ENCODE measurements around the gene ERICH4. TPM values are rescaled to one million over a fixed set of nuclear protein-coding genes. Genes with fewer than 3 reads are reported as not detected.

ERICH4 gene
- total RNA-seq, 2 experiments from 2014 or later: not detected

DNA sequence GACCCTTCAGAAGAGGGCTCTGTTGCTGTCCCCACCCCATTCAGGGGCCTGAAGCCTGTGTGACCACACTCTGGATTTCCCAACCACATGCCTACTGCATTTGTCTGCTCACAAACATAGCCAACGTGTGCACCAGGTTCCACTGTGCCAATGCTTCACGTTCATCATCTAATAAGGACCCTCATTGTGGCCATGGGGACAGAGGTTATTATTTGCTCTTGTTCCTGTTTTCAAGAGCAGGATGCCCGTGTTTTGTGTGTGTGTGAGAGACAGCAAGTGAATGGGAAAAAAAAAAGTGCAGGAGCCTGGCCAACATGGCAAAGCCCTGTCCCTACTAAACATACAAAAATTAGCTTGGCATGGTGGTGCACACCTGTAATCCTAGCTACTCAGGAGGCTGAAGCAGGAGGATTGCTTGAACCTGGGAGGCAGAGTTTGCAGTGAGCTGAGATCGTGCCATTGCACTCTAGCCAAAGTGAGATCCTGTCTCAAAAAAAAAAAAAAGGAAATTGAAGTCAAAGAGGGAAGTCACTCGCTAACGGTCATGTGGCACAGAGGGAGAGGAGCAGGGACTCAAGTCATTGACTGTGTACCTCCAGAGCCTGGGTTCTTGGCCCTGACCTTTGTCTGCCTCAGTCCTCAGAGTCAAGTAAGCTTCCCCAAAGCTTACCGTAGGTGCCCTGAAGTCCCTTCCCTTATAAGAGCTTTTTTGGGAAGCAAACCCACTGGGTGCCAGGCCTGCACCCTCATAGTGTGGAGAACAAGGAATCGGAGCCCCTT, 22.7 kb upstream of the ERICH4 start:
- Mint-ChIP-seq H3K36me3 (ENCODE audit: low read depth) (peaks cover 8% of the 10 kb centered on the region), H3K4me1 (ENCODE audit: low read depth) (no peaks in the 10 kb centered on the region), H3K27ac (no peak overlapping the region), H3K4me3 (no peak overlapping the region), H3K27me3 (ENCODE audit: low read depth) (no peaks in the 10 kb centered on the region), H3K9me3 (no peaks in the 10 kb centered on the region)
- intact Hi-C loops (cut with micrococcal nuclease): no loop called here
- CTCF ChIA-PET: no interaction called here
- no peak for DNase-seq

DNA sequence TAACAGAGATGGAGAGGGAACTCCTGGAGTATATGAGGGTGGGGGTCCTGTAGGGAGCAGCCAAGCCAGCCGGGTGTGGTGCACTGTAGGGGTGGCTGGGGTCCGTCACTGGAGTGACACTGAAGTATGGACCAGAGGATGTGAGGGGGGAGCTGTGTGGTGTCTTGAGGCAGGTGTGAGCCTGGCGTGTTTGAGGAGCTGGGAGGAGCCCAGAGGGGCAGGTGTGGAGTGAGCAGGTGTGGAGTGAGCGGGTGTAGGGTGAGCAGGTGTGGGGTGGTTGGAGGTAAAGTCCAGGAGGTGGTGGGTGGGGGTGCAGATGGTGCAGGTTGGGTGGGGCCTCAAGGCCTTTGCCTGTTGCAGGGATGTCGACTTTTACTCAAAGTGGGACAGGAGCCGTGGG, 21.6 kb upstream of the ERICH4 start:
- H3K27ac Mint-ChIP-seq: no peak overlapping the region
- CTCF ChIA-PET: no interaction called here
- H3K4me1 Mint-ChIP-seq (ENCODE audit: low read depth): peaks cover 3% of the 10 kb centered on the region
- H3K36me3 Mint-ChIP-seq (ENCODE audit: low read depth): peaks cover 8% of the 10 kb centered on the region
- H3K9me3 Mint-ChIP-seq: no peaks in the 10 kb centered on the region
- no peak overlapping the region for H3K4me3 Mint-ChIP-seq
- intact Hi-C loops (cut with micrococcal nuclease): no loop called here
- DNase-seq: no peak
- no peaks in the 10 kb centered on the region for H3K27me3 Mint-ChIP-seq (ENCODE audit: low read depth)

DNA sequence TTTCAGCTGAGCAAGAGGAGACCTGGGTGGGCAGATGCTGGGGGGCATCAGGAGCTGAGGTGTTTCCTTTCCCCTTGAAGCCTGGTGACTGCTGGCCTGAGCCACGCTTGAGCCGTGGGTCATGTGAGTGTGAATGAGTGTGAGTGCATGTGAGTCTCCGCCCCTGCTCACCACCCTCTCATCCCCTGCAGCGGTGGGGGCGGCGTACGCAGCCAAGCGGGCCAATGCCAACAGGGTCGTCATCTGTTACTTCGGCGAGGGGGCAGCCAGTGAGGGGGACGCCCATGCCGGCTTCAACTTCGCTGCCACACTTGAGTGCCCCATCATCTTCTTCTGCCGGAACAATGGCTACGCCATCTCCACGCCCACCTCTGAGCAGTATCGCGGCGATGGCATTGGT, 21.0 kb upstream of the ERICH4 start:
- Mint-ChIP-seq H3K4me3 (no peak overlapping the region), H3K27me3 (ENCODE audit: low read depth) (no peaks in the 10 kb centered on the region), H3K9me3 (no peaks in the 10 kb centered on the region), H3K27ac (no peak overlapping the region), H3K36me3 (ENCODE audit: low read depth) (peaks cover 8% of the 10 kb centered on the region), H3K4me1 (ENCODE audit: low read depth) (peaks cover 5% of the 10 kb centered on the region)
- intact Hi-C loops (cut with micrococcal nuclease): no loop called here
- CTCF ChIA-PET: no interaction called here
- DNase-seq: no peak

DNA sequence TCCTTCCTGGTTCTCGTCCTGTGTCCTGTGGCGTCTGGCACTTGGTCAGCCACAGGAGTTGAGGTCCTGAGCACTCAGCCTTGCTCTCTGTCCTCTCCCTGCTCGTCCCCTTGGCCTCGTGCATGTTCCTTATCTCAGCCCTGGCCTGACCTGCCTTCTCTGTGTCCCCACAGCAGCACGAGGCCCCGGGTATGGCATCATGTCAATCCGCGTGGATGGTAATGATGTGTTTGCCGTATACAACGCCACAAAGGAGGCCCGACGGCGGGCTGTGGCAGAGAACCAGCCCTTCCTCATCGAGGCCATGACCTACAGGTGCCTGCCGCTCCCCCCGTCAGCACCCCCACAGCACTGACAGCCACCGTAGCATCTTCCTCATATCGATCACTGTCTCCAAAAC, 20.5 kb upstream of the ERICH4 start:
- DNase-seq: no peak
- no peaks in the 10 kb centered on the region for H3K9me3 Mint-ChIP-seq
- CTCF ChIA-PET: no interaction called here
- no peak overlapping the region for H3K4me3 Mint-ChIP-seq
- peaks cover 9% of the 10 kb centered on the region for H3K4me1 Mint-ChIP-seq (ENCODE audit: low read depth)
- peaks cover 8% of the 10 kb centered on the region for H3K36me3 Mint-ChIP-seq (ENCODE audit: low read depth)
- intact Hi-C loops (cut with micrococcal nuclease): no loop called here
- H3K27ac Mint-ChIP-seq: no peak overlapping the region
- H3K27me3 Mint-ChIP-seq (ENCODE audit: low read depth): no peaks in the 10 kb centered on the region

DNA sequence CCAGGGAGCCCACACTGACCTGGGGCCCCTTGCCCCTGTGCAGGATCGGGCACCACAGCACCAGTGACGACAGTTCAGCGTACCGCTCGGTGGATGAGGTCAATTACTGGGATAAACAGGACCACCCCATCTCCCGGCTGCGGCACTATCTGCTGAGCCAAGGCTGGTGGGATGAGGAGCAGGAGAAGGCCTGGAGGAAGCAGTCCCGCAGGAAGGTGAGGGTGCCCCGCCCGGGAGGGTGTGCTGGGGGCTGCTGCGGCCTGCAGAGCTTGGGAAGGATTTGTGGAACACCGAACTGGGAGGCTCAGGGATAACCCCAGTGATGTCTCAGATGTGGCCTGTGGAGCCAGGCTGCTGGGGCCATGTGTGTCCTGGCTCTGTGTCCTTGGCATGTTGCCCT, 20.0 kb upstream of the ERICH4 start:
- H3K4me1 Mint-ChIP-seq (ENCODE audit: low read depth): peaks cover 14% of the 10 kb centered on the region
- no peaks in the 10 kb centered on the region for H3K27me3 Mint-ChIP-seq (ENCODE audit: low read depth)
- DNase-seq: no peak
- intact Hi-C loops (cut with micrococcal nuclease): no loop called here
- H3K36me3 Mint-ChIP-seq (ENCODE audit: low read depth): peaks cover 8% of the 10 kb centered on the region
- no peak overlapping the region for H3K4me3 Mint-ChIP-seq
- H3K9me3 Mint-ChIP-seq: no peaks in the 10 kb centered on the region
- CTCF ChIA-PET: no interaction called here
- no peak overlapping the region for H3K27ac Mint-ChIP-seq

DNA sequence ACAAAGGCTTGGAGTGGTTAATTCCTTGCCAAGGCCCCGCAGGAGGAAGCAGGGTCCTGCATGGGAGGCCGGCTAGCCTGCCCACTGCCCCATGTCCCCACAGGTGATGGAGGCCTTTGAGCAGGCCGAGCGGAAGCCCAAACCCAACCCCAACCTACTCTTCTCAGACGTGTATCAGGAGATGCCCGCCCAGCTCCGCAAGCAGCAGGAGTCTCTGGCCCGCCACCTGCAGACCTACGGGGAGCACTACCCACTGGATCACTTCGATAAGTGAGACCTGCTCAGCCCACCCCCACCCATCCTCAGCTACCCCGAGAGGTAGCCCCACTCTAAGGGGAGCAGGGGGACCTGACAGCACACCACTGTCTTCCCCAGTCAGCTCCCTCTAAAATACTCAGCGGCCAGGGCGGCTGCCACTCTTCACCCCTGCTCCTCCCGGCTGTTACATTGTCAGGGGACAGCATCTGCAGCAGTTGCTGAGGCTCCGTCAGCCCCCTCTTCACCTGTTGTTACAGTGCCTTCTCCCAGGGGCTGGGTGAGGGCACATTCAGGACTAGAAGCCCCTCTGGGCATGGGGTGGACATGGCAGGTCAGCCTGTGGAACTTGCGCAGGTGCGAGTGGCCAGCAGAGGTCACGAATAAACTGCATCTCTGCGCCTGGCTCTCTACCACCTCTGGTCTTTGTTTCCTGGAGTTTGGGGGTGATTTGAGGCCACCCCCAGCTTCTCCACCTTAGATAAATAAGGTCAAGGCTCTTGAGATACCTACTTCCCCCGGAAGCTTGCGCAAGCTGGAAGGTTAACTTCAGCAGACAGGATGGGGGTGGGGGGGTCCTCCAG, 18.4 kb upstream of the ERICH4 start:
- Mint-ChIP-seq H3K27me3 (ENCODE audit: low read depth) (no peaks in the 10 kb centered on the region), H3K4me3 (no peak overlapping the region), H3K9me3 (no peaks in the 10 kb centered on the region), H3K36me3 (ENCODE audit: low read depth) (peaks cover 10% of the 10 kb centered on the region), H3K27ac (no peak overlapping the region), H3K4me1 (ENCODE audit: low read depth) (peaks cover 23% of the 10 kb centered on the region)
- no peak for DNase-seq
- intact Hi-C loops (cut with micrococcal nuclease): loop anchor here (5.0 kb wide), 1 partner anchor 222 kb away; no protein-coding TSS in a partner anchor
- CTCF ChIA-PET: no interaction called here

DNA sequence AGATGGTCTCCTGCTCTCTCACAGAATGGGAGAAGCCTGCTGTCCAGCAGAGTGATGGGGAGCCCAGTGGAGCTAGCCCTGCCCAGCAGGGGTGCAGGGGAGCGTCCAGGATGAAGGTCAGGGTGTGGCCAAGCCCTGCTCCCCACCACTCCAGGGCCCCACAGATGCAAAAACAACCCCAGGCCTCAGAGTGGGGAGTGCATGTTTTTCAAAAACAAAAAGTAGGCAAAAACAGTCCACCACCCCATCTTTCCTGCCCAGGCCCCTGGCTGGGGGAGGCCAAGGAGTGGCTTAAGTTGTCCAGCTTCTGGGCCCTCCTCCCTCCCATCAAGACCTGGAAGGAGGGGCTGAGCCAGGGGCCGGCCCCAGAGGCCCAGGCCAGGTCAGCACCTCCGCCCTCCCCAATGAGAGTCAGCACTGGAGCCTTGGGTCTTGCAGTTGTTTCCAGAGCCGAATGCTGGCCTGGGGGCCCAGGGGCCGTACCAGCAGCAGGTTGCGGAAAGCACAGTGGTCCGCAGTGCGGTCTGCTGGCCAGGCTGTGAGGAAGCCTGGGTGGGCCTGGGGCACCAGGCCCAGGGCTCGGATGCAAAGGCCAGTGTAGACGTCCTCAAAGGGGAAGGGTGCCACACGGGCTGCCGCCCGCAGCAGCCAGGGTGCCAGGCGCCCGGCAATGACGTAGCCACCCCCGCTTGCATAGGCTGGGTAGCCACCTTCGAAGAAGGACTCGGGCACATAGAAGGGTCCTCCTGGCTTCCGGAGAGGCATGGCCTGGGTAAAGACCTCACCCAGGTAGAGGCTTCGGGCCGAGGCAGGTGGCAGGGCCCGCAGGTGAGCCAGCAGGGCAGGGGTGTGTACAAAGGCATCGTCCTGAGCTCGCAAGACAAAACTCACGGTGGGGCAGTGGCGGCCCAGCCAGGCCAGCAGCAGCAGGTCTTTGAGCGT, 17.5 kb upstream of the ERICH4 start:
- intact Hi-C loops (cut with micrococcal nuclease): loop anchor here (5.0 kb wide), 1 partner anchor 223 kb away; no protein-coding TSS in a partner anchor
- CTCF ChIA-PET: interaction anchor here (0.6 kb wide), 1 partner anchor 140 kb away, joined by 4 read pairs; no protein-coding TSS in a partner anchor
- H3K36me3 Mint-ChIP-seq (ENCODE audit: low read depth): peaks cover 10% of the 10 kb centered on the region
- no peaks in the 10 kb centered on the region for H3K27me3 Mint-ChIP-seq (ENCODE audit: low read depth)
- no peaks in the 10 kb centered on the region for H3K9me3 Mint-ChIP-seq
- DNase-seq: no peak
- no peak overlapping the region for H3K27ac Mint-ChIP-seq
- no peak overlapping the region for H3K4me3 Mint-ChIP-seq
- peaks cover 23% of the 10 kb centered on the region for H3K4me1 Mint-ChIP-seq (ENCODE audit: low read depth)

DNA sequence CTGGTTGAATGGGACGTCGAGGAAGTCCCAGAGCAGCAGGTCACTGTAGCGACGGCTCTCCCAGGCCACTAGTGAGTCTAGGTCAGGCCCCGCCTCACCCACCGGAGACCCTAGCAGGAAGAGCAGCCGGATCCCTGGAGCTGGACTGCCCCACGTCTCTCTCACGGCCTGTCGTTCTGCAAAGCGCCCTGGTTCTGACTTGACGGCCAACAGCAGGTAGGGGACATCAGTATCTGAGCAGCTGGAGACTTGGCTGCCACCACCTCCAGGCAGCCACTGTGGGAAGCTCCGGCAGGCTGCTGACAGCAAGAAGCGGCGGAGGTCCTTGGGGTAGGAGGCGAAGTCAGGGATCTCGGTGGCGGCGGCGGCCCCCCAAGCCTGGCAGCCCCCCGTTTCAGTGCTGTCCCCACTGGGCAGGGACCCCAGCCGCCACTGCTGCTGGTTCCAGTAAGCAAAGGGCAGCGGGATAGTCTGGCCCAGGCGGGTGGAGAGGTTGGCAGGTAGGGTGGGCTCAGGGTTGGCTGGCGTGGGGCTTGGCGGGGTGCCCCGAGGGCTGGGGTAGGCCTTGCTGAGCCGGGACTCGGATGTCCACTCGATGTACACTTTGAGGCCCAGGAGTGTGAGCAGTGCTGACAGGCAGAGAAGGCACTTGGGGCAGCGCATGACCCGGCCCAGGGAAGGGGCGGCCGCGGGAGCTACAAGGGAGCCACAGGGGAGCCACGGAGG, 16.7 kb upstream of the ERICH4 start:
- intact Hi-C loops (cut with micrococcal nuclease): loop anchor here (5.0 kb wide), 1 partner anchor 224 kb away; no protein-coding TSS in a partner anchor
- CTCF ChIA-PET: interaction anchor here (0.5 kb wide), 1 partner anchor 127 kb away, joined by 3 read pairs; no protein-coding TSS in a partner anchor
- Mint-ChIP-seq H3K4me1 (ENCODE audit: low read depth) (peaks cover 23% of the 10 kb centered on the region), H3K36me3 (ENCODE audit: low read depth) (peaks cover 7% of the 10 kb centered on the region), H3K9me3 (no peaks in the 10 kb centered on the region), H3K27ac (no peak overlapping the region), H3K27me3 (ENCODE audit: low read depth) (no peaks in the 10 kb centered on the region), H3K4me3 (no peak overlapping the region)
- DNase-seq: no peak

DNA sequence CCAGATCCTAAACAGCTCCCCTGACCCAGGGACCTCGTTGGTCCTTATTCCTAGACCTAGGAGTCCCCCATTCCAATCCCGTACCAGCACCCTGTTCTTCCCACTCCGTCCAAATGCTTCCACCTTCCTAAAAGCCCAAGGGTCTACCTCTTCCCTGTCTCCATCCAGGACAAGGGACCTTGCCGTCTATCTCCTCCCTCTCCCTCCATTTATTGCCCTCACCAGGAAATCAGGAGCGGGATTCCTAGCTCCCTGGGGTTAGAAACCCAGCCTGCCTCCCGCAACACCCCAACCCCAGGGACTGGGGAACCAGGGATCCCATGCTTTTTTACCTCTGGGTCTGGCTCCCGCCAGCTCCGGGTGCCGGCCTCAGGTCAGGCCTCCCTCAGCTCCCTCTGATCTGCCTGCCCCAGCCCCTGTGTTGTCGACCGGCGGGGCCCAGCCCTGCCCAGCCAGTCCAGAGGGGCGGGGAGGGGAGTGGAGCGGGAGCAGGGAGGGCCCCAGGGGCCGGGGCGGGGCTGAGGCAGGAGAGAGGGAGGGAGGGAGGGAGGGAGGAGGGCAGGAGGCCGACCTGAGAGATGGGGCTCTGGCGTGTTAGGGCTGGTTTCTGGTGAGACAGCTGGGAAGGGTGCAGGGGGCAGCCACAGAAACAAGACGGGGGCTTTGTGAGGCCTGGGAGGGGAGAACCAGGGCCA, 15.9 kb upstream of the ERICH4 start, which contains the start of gene B3GNT8:
B3GNT8 (minus strand) TSS at position 423 of the 695 bp plus-strand sequence. CDS start 596 bp downstream, outside the sequence.
- Mint-ChIP-seq H3K27me3 (ENCODE audit: low read depth) (no peaks in the 10 kb centered on the region), H3K27ac (peak within 1 kb of the TSS; percentile 74), H3K4me3 (peak within 1 kb of the TSS; percentile 65), H3K36me3 (ENCODE audit: low read depth) (peaks cover 7% of the 10 kb centered on the region), H3K4me1 (ENCODE audit: low read depth) (peaks cover 23% of the 10 kb centered on the region), H3K9me3 (no peaks in the 10 kb centered on the region)
- intact Hi-C loops (cut with micrococcal nuclease): loop anchor here (5.0 kb wide), 1 partner anchor 225 kb away; no protein-coding TSS in a partner anchor
- peak; percentile 63 for DNase-seq
- CTCF ChIA-PET: interaction anchor here (0.5 kb wide), 1 partner anchor 128 kb away, joined by 3 read pairs; no protein-coding TSS in a partner anchor

DNA sequence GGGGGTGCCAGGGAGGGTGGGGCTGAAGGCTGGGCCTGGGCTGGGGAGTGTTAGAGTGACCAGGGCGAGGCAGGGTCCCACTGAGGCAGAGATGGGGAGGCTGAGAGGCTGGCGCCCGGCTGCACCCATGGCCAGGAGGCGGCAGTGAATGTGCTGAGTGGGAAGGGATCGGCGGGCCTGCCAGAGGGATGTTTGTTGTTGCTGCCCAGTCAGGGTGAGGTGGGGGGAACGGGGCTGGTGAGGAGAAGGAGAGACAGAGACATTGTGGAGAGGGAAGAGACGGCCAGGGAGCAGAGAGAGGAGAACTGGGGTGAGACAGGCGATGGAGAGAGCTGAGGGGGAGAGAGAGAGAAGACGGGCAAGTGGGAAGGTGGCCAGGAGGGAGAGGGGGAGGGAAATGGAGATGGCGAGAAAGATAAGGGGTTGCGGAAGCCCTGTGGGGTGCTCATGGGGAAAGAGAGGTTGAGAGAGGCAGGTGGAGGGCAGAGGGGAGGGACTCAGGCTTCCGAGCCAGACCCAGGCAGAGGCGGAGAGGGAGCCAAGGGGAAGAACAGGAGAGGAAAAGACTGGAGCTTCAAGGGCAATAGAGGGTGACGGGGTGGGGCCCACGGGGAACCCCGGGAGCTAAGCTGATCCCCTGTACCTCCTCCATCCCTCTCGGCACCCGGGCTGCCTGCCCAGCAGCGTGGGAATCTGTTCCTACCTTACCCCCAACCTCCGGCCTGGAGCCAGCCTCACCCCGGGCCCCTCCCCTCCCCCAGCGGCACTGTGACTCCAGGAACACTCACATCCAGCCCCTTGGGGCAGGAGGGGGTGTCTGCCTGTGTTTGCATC, 15.1 kb upstream of the ERICH4 start:
- Mint-ChIP-seq H3K4me3 (peak overlapping the region; percentile 65), H3K27me3 (ENCODE audit: low read depth) (no peaks in the 10 kb centered on the region), H3K36me3 (ENCODE audit: low read depth) (peaks cover 8% of the 10 kb centered on the region), H3K9me3 (no peaks in the 10 kb centered on the region), H3K27ac (peak overlapping the region; percentile 74), H3K4me1 (ENCODE audit: low read depth) (peaks cover 23% of the 10 kb centered on the region)
- peak; percentile 26 for DNase-seq
- intact Hi-C loops (cut with micrococcal nuclease): loop anchor here (5.0 kb wide), 1 partner anchor 226 kb away; no protein-coding TSS in a partner anchor
- CTCF ChIA-PET: interaction anchor here (0.8 to 1.7 kb wide), 3 partner anchors 10 to 136 kb away, joined by 3 to 12 read pairs (median 3); partner anchors contain the start of gene DMAC2

Data from activated naive CD4-positive, alpha-beta T cell treated with anti-CD3 and anti-CD28 coated beads for 36 hours (primary cell).